Glomerular visceral epithelial cell (primary cell): Measurements from ENCODE around the gene PLA2G15.

Experiments
- DNase-seq: peaks from one replicate; pipeline ENCODE4 v3.0.0-alpha.2; 2016; ENCODE audit errors: extremely low spot score

Gene PLA2G15

DNA sequence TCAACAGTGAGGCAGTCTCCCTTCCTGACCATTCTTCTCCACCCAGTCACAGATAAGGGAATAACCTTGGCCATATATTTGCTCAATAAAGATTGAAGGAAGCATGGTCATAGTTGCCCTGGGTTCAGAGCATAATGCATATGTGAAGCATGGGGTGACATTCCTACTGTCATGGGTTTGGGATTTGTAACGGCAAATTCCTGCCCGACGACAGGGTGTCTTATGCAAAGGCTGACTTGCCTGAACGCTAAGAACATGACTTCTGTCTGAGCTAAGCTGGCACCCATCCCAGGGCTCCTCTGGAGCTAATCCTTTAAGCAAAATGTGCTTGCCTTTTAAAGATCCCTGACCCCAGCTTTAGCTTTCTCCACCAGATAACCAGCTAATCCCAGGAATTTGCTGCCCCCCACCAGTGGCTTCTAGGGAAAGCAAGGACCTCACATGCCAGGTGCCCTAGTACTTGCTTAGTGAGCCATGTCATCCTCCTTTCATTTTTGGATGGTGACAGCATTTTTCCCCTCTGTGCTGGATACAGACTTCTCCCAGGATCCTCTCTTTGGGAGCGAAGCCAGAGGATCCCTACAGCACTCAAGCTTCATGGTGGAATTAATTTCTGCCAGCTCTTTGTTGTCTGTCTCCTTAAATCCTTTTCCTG lies 53.9 kb downstream of the PLA2G15 start:
- peak; percentile 85 for DNase-seq

DNA sequence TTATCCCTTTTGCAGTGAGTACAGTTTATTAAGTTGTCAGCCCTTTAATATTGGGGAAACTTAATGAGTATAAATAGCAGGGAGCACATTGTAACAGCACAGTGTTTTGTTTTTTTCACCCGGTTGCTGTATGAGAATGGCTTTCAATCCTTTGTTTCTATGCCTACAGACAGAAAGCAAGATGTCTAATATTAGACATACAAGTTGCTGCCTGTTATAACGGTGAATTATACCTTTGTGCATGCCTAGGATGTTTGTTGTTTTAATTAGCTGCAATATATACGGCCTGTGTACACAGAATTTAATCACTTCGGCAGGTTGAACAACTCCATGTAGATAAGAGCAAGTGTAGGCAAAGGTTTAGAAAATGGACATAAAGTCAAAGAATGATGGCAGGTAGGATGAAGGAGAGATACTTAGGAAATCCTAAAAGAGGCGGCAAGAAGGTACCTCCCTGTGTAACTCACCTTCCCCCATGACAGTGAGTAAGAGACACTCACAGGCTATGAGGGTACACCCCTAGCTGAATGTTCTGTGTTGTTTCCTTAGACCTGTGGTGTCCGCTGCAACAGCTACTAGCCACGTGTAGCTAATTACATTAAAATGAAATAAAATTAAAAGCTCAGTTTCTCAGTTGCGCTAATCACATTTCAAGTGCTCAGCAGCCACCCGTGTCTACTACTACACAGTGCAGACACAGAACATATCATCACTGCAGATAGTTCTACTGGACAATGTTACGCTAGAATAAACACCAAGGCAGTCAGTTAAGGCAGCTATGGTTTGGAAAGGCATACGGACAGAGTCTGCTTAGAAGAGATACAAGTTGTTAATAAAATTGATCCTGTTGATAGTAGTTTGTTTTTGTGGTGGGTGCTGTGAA lies 54.6 kb downstream of the PLA2G15 start:
- DNase-seq = no peak

DNA sequence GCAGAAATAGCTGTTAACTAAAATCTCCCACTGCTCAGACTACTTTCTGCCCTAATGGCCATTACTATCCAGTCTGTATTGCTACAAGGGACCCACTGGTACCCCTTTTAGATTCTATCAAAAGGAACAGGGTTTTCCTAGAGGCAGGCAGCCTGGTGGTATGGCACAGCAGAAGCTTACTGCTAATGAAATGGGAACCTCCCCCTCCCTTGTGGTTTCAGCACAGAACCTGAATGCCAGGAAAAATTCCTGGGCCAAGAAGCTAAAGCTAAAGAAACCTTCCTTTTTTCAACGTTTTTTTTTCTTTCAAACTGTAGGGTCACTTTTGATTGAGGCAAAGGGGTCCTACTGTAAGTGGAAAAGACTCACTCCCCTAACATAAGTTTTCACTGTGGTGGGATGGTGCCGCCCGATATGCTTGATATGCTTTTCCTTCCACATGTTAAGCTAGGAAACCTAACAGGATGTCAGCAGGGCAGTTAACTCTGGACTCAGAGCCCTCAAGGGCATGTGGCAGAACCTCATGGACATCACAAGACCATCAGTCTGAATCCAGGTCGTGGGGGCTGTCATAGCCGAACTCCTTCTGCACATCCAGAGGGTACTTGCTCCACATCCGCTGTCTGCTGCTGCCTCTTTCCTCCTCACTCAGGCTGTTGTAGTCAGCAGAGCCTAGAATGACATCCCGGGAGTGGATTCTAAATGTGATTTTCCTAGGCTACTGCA lies 55.7 kb downstream of the PLA2G15 start:
- peak; percentile 23 for DNase-seq

DNA sequence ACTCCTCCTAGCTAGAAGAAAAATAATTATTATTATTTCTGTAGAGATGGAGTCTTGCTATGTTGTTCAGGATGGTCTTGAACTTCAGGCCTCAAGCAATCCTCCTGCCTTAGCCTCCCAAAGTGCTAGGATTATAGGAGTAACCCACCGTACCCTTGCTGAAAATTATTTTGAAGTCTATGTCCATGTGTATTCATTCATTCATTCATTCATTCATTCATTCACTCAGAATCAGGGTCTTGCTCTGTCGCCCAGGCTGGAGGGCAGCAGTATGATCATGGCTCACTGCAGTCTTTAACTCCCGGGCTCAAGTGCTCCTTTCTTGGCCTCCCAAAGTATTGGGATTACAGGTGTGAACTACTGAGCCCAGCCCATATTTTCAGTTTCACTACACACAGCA lies 61.5 kb downstream of the PLA2G15 start:
- no peak for DNase-seq

DNA sequence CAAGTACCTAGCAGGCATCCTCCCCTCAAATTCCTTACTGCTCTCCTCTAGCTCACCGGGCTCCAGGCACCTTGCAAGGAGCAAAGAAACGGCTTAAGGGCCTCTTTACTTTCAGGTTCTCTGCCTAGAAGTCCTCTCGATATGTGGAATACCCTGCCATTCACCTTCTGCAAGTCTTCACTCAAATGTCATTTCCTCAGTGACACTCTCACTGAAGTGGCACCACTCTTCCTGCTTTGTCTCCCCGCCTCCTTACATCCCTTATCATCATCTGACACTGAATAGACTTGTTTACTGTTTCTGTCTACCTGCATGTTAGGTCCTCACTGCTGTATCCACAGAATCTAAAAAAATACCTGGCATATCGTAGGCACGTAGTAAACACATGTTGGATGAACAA lies 64.6 kb downstream of the PLA2G15 start:
- no peak for DNase-seq

DNA sequence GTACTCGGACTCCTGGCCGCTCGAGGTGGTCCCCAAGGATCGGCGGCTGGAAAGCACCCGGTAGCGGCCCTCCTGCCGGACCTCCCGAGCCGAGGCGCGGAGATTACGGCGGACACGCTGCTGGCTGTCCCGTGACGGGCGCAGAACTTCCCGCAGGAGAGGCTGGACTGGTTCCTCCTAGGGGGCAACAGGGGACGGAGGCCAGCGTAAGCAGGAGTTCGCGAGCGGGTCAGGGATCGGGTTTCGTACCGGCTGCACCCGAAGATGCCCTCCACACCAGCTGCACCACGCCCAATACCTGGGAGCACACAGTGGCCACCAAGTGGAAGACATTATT lies 65.2 kb downstream of the PLA2G15 start:
- no peak for DNase-seq
